ENCODE measurements around the gene KIF21B.

Gene KIF21B

DNA sequence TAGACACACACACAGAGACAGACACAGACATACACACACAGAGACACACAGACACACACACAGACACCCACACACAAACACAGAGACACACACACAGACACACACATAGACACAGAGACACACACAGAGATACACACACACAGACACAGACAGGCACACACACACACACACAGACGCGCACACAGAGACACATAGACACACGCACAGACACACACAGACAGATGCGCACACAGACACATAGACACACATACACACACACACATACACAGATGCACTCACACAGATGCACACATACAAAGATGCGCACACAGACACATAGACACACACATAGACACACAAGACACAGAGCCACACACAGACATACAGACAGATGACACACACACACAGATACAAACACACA, 16.0 kb downstream of the KIF21B start:
- DNase-seq (ENCODE audit: low read depth, low spot score), result no peak
- H3K4me3 ChIP-seq (ENCODE audit: low read length), result no peak overlapping the region

DNA sequence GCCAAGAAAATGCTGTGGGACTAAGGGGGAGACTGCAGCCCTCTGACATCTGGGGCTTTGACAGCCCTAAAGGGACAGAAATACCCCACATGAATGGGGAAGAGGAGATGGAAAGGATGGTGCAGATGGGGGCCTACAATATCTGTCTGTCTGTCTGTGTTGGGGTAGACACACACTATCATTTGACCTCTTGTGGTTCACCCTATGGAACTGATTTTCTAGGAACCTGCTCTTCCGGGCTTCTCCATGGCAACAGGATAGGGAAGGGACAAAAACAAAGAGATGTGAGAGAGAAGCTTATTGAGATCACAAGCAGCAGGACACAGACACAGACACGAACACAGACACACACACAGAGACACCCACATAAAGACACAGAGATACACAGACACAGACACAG, 17.1 kb downstream of the KIF21B start:
- no peak overlapping the region for H3K4me3 ChIP-seq (ENCODE audit: low read length)
- no peak for DNase-seq (ENCODE audit: low read depth, low spot score)

DNA sequence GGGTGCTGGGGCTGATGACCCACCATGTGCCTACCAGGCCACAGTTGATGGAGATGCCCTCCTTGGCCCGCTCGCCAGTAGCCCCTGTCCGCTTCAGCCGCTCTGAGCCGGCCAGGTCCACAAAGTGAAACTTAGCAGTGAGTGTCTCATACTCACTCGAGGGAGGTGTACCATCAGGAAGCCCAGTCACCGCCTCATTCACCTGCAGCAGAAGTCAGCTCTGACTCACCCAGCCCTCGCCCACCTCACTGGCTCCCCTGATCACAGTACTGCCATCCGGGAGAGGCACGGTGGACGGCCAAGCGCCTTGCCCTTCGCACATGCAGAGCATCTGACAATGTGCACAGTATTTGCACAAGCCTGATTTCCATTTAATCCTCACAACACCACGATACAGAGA, 18.8 kb downstream of the KIF21B start:
- no peak overlapping the region for H3K4me3 ChIP-seq (ENCODE audit: low read length)
- DNase-seq (ENCODE audit: low read depth, low spot score), result no peak

DNA sequence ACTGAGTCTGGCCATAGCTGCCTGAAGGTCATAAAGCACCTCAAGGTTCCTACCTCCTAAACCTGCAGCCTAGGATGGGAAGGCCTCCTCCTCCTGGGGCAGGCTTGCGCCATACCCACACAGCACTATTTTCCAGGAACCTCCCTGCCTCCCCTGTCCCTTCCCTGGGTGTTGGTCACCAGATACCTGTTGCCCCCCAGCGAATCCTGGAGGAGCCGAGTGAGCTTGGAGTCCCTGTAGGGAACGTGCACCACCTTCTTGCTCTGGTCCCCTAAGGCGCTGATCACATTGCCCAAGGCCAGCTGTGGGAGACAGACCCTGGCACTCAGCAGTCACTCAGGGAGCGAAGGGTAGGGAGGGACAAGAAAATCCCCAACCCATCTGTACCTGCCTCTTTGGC, 19.4 kb downstream of the KIF21B start:
- DNase-seq (ENCODE audit: low read depth, low spot score), result no peak
- no peak overlapping the region for H3K4me3 ChIP-seq (ENCODE audit: low read length)

DNA sequence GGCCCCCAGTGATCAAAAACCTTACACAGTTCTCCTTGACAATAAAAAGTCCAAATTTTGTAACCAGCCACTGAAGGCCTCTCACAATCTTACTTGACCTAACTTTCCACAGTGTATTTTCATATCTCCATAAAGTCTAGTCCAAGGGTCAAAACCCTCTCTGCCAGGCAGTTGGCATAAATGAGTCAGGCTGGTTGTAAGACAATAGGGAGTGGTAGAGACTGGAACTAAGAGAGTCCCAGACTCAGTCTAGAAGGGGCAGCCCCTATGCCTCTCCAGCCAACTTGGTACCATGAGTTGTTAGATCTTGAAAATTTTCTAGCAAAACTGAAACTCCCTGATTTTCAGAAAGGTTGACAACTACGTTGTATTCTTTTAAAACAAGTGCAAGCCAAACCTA, 21.0 kb downstream of the KIF21B start:
- H3K4me3 ChIP-seq (ENCODE audit: low read length), result no peak overlapping the region
- no peak for DNase-seq (ENCODE audit: low read depth, low spot score)

DNA sequence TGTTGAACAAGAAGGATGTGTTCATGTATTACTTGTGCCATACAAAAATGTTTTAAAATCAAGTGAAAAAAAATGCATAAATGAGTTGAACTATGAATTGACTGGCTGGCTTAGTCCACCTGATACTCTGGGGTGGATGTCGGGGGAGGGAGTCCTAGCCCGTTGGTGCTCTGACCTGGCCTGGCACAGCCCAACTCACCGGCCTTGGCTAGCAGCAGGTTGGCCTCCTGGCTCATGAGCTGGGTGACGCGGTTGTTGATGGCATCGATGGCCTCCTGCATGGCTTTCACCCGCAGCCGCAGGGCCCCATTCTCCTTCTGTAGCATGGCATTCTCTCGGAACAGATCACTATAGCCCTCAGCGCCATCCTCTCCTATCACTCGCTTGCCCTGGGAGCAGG, 21.6 kb downstream of the KIF21B start:
- DNase-seq (ENCODE audit: low read depth, low spot score), result no peak
- H3K4me3 ChIP-seq (ENCODE audit: low read length), result no peak overlapping the region

DNA sequence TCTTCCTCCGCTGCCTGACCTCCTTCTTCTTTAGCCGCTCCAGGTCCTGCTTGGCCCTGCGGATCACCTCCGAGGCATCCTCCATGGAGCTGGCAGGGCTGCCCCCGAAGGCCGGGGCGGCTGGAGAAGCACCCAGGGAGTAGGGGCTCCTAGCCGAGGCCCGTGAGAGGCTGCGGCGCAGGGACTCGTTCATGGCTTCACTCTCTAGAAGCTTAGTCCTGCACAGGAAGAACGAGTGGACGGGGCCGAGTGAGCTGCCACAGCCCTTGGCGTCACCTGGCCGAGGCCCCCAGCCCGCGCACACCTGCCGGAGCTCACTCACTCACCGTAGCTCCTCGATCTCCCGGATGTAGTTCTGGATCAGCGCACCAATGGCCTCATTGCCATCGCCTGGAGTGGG, 23.1 kb downstream of the KIF21B start:
- no peak overlapping the region for H3K4me3 ChIP-seq (ENCODE audit: low read length)
- no peak for DNase-seq (ENCODE audit: low read depth, low spot score)

DNA sequence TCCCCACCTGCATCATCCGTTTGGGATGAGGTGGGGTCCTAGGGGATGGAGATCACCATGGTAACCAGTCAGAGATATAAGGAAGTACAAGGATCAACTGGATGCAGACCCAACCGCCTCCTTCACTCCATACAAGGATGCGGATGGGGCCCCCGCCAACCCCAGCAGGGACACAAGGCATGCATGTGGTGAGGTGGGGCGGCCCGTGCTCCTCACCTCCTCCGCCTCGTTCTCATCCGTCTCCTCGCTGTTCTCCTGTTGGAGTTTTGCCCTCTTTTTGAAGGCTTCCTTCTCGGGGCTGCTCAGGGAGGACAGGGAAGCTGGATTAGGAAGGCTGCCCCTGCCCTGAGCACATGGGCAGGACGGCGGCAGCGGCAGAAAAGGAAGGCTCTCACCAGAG, 23.8 kb downstream of the KIF21B start:
- H3K4me3 ChIP-seq (ENCODE audit: low read length), result no peak overlapping the region
- no peak for DNase-seq (ENCODE audit: low read depth, low spot score)

DNA sequence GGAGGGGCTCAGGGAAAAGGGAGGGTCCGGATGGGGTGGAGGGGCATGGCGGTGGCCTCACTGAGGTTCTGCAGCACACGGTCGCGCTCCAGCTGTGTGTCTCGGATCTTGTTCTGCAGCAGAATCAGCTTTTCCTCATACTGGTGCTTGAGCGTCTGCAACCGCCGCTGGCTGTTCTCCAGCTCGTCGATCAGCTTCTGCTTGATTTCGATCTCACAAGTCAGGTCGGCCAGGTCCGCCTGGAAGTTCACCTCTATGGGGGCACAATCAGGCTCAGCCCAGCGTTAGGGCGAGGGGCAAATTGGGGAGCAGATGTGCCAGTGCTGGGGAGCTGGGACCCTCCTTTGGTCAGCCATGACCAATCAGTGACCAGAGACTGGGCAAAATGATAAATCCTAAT, 25.2 kb downstream of the KIF21B start:
- DNase-seq (ENCODE audit: low read depth, low spot score), result no peak
- no peak overlapping the region for H3K4me3 ChIP-seq (ENCODE audit: low read length)

DNA sequence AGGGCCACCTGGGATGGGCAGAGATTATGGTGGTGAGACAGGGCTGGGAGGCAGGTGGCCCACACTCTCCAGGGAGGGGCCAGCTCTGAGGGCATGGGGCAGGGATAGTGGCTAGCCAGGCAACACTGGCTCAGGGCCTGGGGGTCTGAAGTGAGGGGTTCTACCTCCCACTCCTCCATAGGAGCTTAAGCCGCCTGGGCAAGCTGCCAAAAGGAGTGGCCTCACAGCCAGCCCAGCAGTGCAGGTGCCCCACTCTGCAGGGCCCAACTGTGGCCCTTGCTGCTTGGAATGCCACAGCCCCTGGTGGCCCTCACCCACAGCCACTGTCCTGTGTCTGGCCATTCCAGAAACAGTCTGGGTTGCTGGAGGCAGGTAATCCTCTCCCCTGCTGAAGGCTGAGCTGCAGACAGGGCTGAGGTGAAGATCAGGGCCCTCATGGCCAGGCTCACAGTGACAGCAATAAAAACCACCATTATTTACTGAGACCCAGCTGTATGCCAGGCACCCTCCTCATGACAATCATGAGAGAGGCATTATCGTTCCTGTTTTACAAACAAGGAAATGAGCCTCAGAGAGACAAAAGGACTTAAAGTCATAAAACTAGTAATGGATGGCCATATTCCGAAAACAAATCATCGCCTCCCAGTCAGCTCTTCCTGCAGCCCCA, 31.0 kb downstream of the KIF21B start:
- no peak for DNase-seq (ENCODE audit: low read depth, low spot score)
- H3K4me3 ChIP-seq (ENCODE audit: low read length), result no peak overlapping the region

DNA sequence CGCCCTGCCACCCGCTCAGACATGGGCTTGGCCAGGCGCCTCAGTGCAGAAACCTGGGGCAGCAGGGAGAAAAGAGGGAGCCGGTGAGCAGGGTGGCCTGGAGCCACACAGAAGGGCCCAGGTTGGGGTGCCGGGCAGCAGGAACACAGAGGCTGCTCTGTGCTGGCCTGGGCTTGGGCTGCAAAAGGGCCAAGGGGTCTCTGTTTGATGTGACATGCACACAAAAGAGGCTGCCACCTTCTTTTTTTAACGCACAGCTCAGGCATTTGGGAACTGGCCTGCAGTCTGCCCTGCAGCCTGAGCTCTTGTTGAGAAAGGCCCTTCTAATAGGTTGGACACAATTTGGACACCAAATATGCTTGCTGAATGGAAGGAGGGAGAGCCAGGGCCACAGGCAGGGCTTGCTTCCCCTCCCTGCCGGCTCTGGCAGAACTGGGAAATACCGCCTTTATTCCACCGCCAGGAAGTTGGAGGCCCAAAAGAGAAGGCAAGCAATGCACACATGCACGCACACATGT, 32.4 kb downstream of the KIF21B start:
- DNase-seq (ENCODE audit: low read depth, low spot score), result no peak
- H3K4me3 ChIP-seq (ENCODE audit: low read length), result no peak overlapping the region

DNA sequence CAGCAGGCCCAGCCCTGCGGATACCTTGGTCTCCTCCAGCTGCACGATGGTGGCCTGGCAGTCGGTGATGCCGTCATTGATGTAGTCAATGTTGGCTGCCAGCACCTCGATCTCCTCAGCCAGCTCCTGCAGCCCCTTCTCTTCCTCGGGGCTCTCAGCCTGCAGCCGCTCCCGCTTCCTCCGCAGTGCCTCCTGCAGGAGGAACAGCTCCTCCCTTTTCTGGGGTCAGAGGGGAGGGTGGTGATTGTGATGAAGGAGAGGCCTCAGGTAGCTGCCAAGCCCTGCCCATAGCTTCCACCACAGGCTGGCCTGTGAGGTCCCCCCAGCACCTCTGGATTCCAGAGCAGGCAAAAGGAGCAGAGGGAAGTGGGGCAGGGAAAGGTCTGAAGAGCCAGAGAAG, 33.4 kb downstream of the KIF21B start:
- H3K4me3 ChIP-seq (ENCODE audit: low read length), result no peak overlapping the region
- no peak for DNase-seq (ENCODE audit: low read depth, low spot score)

DNA sequence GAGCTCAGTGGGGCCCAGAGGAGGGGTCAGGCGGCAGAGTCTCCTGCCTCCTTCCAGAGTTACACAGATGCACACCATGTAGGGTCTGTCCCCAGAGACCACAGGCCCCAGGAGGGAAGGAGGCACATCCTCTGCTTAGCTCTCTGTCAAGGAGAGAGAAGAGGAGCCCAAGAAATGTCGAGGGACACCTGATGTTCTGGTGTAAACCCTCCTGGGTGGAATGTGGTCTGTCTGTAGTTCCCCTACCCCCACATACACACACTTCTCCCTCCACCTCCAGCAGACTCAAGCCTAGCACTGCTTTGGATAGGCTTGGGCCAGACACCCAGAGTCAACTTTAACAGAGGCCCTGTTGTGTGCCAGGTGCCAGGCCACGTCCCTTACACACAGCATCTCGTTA, 34.2 kb downstream of the KIF21B start:
- DNase-seq (ENCODE audit: low read depth, low spot score), result no peak
- no peak overlapping the region for H3K4me3 ChIP-seq (ENCODE audit: low read length)

DNA sequence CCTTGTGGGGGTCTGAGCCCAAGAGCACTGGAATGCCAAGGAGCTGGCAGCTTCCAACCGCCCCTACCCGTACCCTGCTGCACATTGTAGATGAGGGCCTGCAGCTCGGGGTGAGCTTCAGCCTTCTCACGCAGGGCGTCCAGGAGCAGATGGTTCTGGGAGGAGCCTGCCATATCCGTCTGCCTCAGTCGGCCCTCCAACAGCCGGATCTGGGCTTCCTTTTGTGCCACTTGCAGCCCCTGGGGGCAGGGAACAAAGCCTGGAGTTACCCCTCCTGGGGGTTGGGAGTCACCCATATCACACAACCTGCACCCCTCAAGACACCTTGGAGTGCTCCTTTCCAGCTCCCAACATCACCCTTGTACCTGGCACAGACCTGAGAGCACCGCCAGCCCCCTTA, 34.8 kb downstream of the KIF21B start:
- no peak overlapping the region for H3K4me3 ChIP-seq (ENCODE audit: low read length)
- no peak for DNase-seq (ENCODE audit: low read depth, low spot score)

DNA sequence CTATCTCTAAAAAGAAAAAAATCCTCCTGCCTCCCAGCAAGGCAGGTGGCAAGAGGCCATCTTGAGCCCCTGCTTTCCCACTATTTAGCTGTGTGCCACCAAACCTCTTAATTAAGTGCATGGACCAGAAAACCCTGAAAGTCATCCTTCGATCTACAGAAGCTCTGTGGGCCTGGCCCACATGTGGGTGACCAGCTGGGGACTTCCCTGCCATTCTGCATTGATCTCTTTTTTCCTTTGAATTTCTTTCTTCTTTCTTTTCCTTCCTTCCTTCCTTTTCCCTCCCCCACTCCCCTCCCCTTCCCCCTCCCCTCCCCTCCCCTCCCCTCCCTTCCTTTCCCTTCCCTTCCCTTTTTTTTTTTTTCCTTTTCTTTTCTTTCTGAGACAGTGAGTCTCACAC, 38.0 kb downstream of the KIF21B start:
- DNase-seq (ENCODE audit: low read depth, low spot score), result no peak

DNA sequence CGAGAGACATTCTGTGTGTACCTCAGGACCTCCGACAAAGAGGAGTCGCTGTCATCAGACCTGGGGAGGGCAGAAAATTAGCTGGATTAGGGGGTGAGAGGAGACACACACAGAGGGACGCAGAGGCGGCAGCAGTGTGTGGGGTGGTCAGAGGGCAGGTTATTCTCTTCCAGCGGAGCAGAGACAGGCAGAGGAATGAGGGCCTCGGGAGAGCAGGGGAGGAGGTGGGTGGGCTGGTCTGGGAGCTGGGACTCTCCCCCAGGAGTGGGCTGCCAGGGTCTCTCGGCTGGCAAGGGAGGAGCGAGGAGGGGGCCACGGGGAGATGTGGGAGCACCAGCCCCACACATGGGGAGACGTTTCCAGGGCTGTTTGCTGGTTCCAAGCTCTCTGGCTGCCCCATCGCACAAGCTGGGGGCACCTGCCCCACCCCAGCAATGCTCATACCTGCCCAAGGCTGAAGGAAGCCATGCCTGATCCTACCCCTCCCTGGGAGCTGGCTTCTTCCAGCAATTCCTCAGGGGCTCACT, 40.4 kb downstream of the KIF21B start:
- no peak for DNase-seq (ENCODE audit: low read depth, low spot score)

More for the DNA sequence above, 38.0 kb downstream of the KIF21B start:
- no peak overlapping the region for H3K4me3 ChIP-seq (ENCODE audit: low read length)

DNA sequence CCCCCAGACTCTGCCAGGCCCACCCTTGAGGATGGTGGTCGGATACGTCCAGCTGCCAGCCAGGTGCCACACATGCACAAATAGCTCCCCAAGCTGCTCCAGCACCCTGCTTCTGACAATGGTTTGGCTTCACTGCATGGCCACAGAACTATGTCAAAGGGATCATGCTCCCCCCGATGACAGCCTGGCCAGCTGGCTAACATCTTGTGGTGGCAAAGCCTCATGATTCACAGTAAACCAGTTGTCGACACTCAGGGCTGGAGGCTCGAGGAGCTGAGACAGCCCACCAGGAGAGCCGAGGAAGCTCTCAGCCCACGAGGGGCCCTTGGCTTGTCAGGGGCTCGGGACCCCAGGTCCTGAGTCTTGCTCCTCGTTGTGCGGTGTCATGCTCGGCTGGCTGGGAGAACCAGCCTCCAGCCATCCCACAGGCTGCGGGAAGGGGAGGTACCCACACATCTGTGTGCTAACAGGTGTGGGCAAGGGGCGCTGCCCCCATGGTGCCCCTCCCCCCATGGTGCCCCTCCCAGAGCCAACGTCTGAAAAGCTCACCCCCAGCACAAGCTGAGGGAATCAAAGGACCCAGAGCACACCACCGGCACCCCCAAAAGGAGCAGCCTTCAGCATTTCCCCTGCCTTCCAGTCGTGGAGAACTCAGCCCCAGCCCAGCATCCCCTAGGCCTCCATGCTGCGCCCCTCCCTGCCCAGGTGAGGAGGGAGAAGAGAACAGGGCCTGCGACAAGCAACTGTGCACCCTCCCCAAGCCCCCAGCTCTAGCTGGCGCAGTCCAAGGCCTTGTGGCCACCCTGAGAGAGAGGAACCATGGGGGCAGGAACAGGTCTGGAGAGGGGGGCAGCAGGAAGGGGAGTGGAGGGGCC, 41.2 kb downstream of the KIF21B start:
- H3K4me3 ChIP-seq (ENCODE audit: low read length), result no peak overlapping the region
- DNase-seq (ENCODE audit: low read depth, low spot score), result no peak

More for the DNA sequence above, 40.4 kb downstream of the KIF21B start:
- H3K4me3 ChIP-seq (ENCODE audit: low read length), result no peak overlapping the region

DNA sequence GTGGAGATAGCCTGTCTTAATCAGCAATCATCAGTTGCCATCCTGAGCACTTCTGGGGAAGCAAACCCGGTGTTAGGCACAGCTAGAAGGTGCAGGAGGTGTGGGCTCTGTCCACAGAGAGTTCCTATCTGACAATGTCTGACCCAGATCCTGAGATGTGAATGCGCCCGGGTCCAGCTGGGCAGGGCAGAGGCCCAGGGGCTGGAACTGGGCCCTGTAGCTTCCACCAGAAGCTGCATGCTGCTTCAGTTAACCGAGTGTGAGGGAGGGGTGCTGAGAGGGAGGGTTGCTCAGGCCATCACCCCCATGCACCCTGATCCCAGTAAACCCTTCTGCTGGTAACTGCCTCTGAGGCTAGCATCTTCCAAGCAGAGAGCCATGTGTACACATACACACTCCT, 42.2 kb downstream of the KIF21B start:
- no peak overlapping the region for H3K4me3 ChIP-seq (ENCODE audit: low read length)
- no peak for DNase-seq (ENCODE audit: low read depth, low spot score)

DNA sequence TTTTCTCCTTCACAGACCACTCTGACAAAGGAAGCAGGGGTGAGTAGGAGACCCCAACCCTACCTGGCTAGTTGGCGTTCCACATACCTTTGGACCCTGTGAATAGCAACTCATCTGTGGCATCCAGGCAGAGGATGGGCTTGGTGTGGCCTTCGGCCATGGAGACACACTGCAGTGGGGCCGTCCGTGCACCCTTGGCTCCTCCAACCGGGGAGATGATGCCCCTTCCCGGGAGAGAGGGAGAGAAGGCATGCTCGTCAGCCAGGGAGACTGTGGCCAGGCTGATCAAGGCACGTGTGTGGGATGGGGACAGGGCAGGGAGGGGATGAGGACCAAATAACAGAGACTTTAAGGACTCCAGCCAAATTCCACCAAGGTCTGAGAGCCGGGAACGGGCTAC, 42.6 kb downstream of the KIF21B start:
- DNase-seq (ENCODE audit: low read depth, low spot score), result no peak
- no peak overlapping the region for H3K4me3 ChIP-seq (ENCODE audit: low read length)

DNA sequence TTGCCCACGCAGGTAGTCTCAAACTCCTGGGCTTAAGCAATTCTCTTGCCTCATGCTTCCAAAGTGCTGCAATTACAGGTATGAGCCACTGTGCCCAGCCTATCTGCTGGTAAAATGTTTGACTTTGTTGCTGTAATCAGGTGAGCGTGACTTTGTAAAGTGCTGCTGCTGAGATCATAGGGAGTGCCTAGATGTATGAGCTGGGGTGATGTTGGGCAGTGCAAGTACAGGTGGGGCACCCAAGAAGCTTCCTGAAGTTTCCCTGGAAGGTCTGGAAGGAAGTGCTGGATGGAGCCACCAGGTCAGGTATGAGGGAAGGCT, 43.1 kb downstream of the KIF21B start:
- no peak overlapping the region for H3K4me3 ChIP-seq (ENCODE audit: low read length)
- DNase-seq (ENCODE audit: low read depth, low spot score), result no peak
